NCI-H2107 treated with DMSO at 0.1 percent for 48 hours (cell line): ENCODE results near the gene HAO2.
"Not testable (repeated sequence)": the region's sequence is repeated elsewhere in the genome, so short reads cannot be mapped to it uniquely, and the experiment has no call there.

Source experiments
- DNase-seq: peaks from one replicate; lab custom pipeline; 2025; ENCODE audit not compliant: unreplicated experiment; lab: John Stamatoyannopoulos, UW

Gene HAO2

GRCh38 chr1:119341372-119341947, 27.1 kb upstream of the HAO2 start:
- DNase-seq, result no peak

GRCh38 chr1:119345398-119345797, 23.2 kb upstream of the HAO2 start:
- DNase-seq, result no peak

- no peak for DNase-seq
These were observed 20.7 kb upstream of the HAO2 start for GRCh38 chr1:119347858-119348257.

DNA sequence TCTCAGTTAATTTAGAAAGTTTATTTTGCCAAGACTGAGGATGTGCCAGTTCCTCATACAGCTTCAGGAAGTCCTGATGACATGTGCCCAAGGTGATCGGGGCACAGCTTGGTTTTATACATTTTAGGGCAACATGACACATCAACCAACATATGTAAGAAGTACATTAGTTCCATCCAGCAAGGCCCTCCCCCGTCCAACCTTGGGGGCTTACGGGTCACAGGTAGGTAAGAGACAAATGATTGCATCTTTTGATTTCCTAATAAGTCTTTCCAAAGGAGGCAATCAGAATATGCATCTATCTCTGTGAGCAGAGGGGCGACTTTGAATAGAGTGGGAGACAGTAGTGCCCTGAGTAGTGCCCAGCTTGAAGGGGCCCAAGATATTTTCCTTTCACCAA, 19.6 kb upstream of the HAO2 start:
- no peak for DNase-seq

GRCh38 chr1:119350866-119351265, 17.7 kb upstream of the HAO2 start:
- DNase-seq, result not testable (repeated sequence)

DNA sequence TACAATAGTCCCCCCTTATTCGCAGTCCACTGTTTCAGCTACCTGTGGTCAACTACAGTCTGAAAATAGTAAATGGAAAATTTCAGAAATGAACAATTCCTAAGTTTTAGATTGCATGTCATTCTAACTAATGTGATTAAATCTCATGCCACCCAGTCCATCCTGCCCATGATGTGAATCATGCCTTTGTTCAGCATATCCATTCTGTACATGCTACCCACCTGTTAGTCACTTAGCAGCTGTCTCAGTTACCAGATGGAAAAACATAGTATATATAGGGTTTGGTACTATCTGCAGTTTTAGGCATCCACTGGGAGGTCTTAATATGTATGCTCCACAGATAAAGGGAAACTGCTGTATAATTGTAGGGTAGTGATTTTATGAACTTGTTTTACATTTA, 16.6 kb upstream of the HAO2 start:
- no peak for DNase-seq

GRCh38 chr1:119353836-119354235, 14.7 kb upstream of the HAO2 start:
- no peak for DNase-seq

GRCh38 chr1:119358636-119359035, 9.9 kb upstream of the HAO2 start:
- no peak for DNase-seq

DNA sequence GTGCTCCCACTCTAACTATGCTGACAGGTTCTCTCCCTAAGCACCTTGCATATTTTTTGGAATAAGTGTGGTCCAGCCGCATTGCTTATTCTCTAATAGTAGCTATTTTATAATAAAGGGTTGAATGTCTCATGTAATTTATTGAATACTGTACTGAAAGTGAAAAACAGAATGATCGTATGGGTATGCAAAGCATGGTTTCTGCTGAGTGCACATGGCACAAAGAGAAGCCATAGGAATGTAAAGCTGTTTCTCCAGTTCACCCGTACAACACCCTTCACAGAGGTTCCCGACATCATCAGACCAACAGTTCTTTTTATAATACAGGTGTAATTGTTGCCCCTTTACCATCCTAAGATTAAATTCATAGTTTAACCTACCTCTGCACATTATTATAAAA, 8.9 kb upstream of the HAO2 start:
- no peak for DNase-seq

- DNase-seq, result no peak
These were observed 7.4 kb upstream of the HAO2 start for GRCh38 chr1:119361205-119361604.

GRCh38 chr1:119361620-119362344, 6.8 kb upstream of the HAO2 start:
- DNase-seq, result no peak

- DNase-seq, result no peak
These were observed 5.4 kb upstream of the HAO2 start for GRCh38 chr1:119363162-119363561.

DNA sequence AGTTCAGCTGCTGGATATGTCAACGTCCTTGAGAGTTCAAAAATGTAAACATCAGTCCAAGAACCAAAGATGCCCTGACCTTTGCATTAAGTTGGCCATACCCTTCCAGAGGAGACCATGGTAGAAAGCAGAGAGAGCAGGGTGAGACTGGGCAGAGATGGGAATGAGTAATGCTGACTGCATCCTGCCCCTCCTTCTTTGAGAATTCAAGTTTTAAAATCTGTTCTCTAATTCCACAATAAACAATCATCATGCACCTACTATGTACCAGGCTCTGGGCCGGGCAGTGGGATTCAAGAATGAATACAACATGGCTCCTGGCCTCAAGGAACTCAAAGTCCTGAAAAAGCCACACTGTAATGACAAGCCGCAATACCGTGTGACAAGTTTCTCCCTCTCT, 3.9 kb upstream of the HAO2 start:
- no peak for DNase-seq

- no peak for DNase-seq
These were observed 2.2 kb upstream of the HAO2 start for GRCh38 chr1:119366424-119366823.

DNA sequence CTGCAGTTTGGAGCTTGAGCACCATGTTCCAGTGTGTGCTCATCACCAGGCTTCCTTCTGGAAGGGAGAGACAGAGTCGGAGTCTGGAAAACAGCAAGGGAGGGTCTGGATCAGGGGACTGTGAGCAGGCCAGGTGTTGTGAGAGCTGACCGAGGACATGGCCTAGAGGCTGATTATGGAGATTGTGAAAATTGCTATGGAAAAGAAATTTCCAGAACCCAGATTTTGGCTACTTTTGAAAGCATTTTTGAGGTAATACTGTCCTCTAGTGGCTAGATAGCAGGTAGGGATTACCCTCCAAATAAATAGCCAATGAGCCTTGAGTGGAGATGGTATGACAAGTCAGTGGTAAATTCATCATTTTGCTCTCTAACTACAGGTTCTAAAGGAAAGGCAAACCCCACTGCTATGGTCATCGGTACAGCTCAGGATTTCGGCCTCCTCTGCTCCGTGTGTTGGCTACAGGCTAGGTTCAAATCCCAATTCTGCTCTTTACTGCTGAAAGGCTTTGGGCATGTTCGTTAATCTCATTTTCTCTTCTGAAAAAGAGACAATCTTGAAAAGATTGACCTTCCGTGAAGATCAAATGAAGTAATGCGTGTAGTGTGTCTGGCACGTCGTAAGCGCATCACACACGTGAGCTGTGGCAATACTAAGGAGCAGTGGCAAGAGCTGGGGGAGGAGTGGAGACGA, 1.0 kb upstream of the HAO2 start:
- no peak for DNase-seq

DNA sequence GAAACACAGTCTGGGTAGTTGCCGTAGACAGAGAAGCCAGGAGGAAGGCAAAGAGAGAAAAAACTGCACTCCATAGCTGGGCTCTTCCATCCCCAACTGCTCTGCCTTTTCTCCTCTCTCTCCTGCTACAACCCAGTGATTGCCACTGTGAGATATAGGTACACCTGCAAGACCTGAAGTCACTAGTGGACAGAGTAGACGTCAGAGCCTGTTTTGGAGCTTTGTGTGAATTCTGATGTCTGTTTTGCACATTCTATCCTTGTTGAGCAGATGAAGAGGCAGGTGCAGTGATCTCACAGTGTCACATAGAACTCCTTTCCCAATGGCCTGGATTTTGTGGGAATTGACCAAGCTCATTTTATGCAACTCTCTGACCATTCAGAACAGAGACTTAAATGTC, 2.2 kb downstream of the HAO2 start:
- no peak for DNase-seq

GRCh38 chr1:119371815-119372214, 3.2 kb downstream of the HAO2 start:
- no peak for DNase-seq

GRCh38 chr1:119372503-119373086, 4.0 kb downstream of the HAO2 start:
- no peak for DNase-seq

GRCh38 chr1:119373465-119373864, 4.9 kb downstream of the HAO2 start:
- DNase-seq, result no peak

- no peak for DNase-seq
These were observed 5.8 kb downstream of the HAO2 start for GRCh38 chr1:119374208-119374874.

DNA sequence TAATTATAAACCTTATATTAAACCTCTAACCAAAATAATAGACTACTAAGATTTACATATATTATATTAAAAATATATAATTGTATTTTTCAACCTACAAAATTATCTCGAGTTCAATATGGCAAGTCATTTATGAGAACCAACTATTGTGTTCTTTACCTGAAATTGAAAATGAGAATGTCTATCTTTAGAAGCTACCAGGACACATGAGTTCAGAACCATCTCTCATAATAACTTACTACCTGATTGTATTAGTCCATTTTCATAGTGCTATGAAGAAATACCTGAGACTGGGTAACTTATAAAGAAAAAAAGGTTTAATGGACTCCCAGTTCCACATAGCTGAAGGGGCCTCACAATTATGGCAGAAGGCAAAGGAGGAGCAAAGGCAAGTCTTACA, 6.8 kb downstream of the HAO2 start:
- no peak for DNase-seq

GRCh38 chr1:119376594-119376993, 8.0 kb downstream of the HAO2 start:
- no peak for DNase-seq
